CD4-positive, alpha-beta T cell treated with Interleukin-4 for 1 hour (primary cell): Measurements from ENCODE around the gene CEP78.
"Not testable (repeated sequence)": the region's sequence is repeated elsewhere in the genome, so short reads cannot be mapped to it uniquely, and the experiment has no call there.

Experiments
- DNase-seq, 2 donors: peaks; one replicate each; pipeline ENCODE4 v3.0.0-alpha.2; 2020 to 2022

Gene CEP78, protein sequence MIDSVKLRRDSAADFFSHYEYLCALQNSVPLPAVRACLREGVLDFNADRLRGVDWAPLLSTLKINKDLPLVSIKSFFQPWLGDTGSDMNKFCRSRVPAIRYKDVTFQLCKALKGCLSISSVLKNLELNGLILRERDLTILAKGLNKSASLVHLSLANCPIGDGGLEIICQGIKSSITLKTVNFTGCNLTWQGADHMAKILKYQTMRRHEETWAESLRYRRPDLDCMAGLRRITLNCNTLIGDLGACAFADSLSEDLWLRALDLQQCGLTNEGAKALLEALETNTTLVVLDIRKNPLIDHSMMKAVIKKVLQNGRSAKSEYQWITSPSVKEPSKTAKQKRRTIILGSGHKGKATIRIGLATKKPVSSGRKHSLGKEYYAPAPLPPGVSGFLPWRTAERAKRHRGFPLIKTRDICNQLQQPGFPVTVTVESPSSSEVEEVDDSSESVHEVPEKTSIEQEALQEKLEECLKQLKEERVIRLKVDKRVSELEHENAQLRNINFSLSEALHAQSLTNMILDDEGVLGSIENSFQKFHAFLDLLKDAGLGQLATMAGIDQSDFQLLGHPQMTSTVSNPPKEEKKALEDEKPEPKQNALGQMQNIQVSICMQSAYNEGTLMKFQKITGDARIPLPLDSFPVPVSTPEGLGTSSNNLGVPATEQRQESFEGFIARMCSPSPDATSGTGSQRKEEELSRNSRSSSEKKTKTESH

DNA sequence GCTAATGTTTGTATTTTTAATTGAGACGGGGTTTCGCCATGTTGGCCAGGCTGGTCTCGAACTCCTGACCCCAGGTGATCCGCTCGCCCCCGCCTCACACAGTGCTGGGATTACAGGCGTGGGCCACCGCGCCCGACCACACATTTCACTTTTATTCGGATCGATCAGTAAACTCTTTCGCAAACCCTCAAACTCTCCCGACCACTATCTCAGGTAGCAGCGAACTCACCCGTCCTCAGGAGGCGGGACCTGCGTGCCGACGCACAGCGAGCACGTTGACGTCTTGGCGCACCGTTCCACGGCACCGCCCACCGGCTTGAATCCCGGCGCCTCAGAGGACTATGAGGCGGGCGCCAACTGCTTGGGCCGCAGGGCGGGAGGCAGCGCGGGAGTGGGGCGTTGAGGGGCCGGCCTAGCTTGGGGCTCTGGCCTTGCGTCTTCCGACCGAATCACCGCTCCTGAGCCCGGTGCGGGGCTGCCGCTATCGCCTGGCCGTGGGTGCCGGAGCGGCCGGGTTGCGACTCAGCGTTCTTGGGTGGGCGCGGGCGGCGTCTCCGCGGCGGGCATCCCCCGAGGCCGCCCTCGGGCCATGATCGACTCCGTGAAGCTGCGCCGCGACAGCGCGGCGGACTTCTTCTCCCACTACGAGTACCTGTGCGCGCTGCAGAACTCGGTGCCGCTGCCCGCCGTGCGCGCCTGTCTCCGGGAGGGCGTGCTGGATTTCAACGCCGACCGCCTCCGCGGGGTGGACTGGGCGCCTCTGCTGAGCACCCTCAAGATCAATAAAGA is at the start of gene CEP78:
Gene CEP78 (plus strand): TSS at position 314 of the 789 bp plus-strand sequence. CDS start 276 bp downstream, at position 590.
- peak; percentile 87 to 88 for DNase-seq

DNA sequence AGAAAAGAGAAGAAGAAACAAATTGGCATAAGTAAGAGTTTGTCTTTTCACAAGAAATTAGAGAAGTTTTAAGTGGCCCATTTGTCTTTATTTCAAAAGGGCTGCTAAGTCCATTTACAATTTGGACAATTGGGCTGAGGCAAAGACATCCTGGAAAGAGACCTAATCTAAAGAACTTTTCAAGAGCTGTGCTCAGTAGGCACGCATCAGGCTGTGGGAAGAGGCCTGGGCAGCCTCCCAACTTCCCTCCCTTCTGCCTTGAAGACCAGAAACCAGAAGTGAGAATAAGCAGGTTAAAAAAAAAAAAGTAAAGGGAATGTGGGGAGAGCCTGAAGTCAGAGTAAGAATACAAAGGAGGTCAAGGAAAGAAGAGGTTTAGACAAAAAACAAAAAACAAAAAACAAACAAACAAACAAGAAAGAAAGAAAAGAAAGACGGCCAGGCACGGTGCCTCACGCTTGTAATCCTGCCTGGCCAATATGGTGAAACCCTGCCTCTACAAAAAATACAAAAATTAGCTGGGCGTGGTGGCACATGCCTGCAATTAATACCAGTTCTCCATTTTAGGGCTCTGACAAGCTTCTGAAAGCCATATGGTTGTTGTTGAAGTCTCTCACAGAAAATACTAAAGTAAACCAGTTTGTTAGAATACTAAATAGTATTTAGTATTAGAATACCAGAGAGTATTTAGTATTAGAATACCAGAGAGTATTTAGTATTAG is 48.0 kb upstream of the CEP78 start:
- no peak for DNase-seq

DNA sequence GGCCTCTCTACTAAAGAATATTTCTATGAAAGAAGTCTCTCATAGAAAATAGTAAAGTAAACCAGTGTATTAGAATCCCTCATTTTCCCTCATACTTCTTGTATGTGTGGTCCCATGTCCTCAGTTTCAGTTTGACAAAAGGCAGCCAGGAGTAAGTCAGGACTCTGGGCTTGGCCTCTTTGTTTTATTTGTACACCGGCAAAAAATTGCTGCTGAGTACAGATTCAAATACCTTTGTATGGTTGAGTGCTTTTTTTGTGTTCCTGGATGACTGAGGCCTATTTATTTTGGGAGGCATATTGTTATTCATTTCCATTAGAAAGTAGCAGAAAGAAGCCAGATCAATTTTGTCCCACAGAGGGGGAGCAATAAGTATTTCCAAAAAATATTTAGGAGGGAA is 47.3 kb upstream of the CEP78 start:
- no peak for DNase-seq

DNA sequence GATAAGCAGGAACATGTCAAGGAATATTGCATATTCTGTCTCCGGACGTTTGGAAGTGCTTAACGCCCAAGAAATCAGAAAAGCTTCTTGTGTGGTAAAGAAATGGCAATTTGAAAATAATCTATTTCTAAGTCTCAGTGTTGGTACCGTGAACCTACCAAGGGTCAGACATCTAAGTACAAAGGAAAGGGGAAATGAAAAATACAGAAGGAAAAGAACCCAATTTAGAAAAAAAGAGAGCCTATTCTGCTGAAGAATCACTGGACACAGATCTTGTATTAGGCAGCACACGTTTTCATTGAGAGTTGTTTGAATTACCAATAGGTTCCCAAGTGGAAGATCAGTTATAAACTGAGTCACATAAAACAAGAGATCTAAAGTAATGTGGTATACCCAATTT is 46.9 kb upstream of the CEP78 start:
- no peak for DNase-seq

DNA sequence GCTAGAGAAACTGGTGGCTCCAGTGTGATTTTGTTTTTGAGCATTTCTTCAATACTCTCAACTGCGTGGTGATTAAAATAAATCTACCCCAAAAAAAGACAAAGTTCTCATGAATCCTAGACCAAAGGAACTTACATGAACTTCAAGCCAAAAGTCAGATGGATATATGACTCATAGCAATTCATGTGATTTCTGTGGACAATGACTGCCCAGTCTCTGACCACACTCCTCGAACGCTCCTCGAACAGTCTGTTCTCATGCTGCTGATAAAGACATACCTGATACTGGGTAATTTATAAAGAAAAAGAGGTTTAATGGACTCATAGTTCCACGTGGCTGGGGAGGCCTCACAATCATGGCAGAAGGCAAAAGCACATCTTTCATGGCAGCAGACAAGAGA is 46.4 kb upstream of the CEP78 start:
- peak in 1 of 2 donors; percentile 22 for DNase-seq

DNA sequence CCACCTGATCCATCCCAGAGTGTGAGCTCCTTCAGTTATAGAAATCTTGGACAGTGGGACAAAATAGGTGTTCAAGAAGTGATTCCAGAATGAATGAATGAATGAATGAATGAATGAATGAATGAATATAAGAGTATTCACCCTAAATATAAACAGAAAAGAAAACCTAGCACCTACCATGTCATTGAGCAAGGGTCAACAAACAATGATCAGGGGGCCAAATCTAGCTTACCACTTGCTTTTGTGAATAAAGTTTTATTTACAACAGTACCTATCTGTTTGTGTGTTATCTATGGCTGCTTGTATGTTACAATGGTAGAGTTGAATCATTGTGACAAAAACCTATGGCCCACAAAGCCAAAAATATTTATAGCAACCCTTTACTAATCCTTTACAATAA is 43.9 kb upstream of the CEP78 start:
- DNase-seq: no peak

DNA sequence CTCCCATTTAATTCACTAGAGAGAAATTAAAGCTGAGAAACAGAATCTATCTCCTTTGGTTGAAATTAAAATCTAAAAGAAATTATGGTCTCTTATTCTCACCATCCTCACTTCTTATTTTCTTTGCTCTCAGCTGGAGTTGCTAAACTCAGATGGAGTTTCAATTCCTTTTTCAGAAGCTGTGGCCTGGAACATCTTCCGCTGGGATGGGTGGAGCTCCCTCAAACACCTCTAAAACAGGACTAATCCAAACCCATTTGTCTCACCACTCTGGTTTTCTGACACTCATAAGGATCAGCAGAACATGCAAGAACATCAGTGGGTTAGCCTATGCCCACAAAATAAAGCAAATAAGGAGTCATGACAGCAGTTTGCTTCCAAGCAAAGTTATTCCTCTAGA is 39.6 kb upstream of the CEP78 start:
- DNase-seq: no peak

DNA sequence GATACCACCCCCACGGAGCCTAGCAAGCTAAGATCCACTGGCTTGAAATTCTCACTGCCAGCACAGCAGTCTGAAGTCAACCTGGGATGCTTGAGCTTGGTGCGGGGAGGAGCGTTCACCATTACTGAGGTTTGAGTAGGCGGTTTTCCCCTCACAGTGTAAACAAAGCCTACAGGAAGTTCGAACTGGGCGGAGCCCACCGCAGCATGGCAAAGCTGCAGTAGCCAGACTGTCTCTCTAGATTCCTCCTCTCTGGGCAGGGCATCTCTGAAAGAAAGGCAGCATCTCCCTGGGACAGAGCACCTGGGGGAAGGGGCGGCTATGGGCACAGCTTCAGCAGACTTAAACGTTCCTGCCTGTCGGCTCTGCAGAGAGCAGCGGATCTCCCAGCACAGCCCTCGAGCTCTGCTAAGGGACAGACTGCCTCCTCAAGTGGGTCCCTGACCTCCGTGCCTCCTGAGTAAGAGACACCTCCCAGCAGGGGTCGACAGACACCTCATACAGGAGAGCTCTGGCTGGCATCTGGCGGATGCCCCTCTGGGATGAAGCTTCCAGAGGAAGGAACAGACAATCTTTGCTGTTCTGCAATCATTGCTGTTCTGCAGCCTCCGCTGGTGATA is 34.6 kb upstream of the CEP78 start:
- DNase-seq: peak; percentile 66 to 68

DNA sequence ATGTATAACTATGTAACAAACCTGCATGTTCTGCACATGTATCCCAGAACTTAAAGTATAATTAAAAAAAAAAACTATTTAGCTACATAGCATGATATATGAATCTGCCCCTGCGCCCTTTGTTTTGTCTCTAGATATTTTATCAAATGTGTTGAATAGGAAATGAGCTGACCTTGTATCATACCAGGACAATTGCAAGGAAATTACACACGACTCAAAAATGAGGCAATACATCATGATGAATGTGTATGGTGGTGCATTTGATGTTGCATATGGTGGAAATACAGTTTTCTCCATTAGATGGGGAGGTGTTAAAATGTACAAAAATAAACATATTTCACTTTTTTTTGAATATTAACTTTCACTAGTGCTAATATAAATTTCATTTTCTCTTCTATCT is 28.6 kb upstream of the CEP78 start:
- no peak for DNase-seq

DNA sequence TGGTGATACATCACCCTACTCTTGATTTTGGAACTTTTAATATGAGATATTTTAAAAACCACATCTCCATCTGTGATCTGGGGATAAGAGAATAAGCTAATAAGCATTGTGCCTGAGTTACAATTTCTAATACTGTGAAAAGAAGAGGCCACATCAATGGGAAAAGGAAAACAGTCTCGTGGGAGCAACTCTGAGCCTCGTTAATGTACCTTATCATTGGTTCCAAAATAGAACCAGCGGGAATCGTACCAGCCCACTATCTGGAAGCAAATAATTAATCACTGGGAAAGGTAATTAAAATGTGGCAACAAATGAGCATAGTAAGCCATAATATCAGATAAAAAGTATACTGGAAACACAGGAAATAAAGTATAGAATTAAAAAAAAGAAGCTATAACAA is 28.0 kb upstream of the CEP78 start:
- no peak for DNase-seq

DNA sequence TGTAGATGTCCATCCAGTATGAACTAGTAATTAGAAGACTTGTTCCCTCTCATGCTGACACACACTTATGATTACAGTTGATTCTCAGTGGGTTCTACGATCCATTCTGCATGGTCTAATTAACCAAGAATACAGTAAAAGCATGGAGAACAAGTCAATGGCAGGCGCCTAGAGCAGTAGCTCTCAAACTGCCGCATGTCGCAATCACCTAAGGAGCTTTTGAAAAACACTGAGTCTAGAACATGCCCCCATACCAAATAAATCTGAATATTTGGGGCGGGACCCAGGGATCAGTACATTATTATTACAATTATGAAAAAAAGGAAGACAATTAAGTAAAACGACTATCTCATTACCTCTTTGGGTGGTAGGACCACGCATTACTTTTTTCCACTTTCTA is 26.7 kb upstream of the CEP78 start:
- no peak for DNase-seq

DNA sequence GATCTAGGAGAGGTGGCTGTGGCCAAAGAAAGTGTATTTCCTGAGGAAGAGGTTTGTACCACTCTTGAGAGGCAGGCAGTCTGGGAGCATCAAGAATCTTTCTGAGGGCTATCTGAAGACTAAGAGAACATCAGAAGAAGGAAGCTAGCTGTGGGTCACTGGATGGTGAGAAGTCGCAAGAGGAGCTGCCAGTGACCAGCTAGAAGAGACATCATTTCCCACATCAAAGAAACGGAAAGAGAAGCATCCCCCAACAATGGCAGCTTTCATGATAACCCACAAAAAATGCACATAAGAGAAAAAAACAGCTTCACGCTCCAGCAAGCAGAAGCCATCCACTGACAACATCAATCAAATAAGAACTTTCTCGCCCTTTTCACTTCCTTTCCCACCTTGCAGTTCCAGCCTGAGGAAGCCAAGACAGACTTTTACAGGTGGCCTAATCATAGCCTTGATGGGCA is 25.0 kb upstream of the CEP78 start:
- peak; percentile 18 to 53 for DNase-seq

DNA sequence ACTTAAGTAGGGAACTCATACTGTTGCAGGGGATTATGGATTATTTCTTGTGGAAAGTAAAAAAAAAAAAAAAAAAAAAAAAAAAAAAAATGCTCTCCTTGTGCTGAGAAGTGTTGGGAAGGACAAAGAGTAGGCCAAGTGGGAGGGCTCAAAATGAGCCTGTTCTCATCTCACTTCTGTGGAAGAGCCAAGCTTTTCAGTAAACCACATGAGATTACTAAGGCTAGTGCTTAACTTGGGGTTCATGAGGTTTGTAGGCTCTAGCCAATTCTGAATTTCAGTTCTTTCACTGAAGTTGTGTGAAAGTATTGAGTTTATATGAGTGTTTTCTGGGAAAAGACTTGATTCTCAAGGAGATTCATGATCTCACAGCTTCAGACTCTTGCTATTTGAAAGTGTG is 23.0 kb upstream of the CEP78 start:
- no peak for DNase-seq

DNA sequence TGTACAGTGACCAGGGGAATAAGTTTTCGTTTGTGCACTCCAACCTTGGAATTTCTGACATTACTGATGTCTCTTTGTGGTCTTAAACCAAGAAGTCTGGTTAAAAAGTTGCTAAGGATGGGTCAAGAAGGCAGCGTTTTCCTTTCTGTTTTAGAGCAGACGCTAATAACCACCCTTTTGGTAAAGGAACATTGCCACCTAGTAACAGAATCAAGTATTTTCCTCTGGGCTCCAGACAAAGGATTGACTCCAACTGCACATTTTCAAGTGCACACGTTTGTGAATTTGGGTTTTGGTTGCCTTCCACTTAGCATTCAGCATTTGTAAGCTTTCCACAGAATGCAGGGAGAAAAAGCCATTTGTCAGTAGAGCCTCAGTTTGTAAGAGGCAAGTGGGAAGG is 22.2 kb upstream of the CEP78 start:
- DNase-seq: peak in 1 of 2 donors; percentile 58

DNA sequence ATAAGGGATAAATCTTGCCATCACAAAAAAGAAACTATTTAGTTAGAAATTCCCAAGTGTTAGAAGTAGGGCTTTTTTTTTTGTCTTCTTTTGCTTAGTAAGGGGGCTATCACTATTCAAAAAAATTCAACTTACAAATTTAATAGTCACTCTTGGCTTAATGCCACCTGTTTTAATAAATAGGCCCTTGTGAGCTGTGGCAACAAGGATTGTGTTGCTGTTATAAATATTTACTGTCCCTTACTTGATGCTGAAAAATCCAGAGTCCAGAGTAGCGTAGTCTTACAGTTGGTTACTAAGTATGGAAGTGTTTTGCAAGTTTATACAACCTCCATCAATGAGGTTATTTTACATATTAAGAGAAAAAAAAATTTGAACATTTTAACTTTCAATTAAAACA is 21.4 kb upstream of the CEP78 start:
- DNase-seq: no peak

DNA sequence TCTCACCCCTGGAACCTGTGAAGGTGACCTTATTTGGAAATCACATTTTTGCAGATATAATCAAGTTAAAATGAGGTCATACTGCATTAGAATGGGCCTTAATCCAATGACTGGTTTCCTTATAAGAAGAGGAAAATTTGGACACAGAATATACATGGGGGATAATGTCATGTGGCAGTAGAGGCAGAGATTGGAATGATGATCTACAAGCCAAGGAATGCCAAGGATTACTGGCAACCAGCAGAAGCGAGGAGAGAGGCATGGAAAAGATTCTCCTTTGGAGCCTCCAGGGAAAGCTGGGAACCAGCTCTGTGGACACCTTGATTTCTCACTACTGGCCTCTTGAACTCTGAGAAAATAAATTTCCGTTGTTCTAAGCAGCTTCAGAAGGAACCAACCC is 20.2 kb upstream of the CEP78 start:
- no peak for DNase-seq

DNA sequence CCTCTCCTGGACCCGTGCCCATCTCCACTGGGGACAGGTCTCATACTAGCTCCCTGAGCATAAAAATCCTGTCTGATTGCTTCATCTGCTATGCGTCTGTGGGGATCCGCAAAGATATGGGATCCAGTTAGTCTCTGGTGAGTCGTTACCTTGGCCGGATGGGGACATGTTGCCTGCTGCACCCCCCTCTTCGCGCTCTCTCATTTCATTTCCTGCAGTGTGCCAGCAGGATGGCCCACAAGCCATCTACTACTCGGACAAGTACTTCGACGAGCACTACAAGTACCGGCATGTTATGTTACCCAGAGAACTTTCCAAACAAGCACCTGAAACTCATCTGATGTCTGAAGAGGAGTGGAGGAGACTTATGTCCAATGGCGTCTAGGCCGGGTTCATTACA is 17.0 kb upstream of the CEP78 start:
- DNase-seq: no peak

DNA sequence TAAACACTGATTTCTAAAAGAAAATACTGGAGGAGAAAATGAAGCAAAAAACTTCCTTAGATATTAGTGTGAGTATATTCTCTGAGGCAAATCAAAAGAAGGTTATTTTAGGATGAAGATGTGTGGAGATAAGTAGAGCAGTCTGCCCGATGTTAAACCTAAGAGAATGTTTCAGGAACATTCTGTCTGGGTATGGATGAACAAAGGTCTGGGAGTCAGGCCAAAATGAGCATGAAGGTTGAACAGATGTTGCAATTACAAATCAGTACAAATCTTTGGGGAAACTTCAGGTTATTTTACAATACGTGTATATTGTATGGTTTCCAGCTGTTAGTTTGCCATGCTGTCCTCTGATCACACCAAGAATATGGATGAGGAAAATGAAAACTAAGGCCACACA is 14.4 kb upstream of the CEP78 start:
- DNase-seq: no peak

DNA sequence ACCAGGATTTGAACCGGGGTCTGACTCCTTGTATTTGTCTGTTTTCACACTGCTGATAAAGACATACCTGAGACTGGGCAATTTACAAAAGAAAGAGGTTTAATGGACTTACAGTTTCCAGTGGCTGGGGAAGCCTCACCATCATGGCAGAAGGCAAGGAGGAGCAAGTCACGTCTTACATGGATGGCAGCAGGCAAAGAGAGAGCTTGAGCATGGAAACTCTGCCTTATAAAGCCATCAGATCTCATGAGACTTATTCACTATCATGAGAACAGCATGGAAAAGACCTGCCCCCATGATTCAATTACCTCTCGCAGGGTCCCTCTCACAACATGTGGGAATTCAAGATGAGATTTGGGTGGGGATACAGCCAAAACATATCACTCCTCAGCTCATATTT is 14.0 kb upstream of the CEP78 start:
- not testable (repeated sequence) for DNase-seq

DNA sequence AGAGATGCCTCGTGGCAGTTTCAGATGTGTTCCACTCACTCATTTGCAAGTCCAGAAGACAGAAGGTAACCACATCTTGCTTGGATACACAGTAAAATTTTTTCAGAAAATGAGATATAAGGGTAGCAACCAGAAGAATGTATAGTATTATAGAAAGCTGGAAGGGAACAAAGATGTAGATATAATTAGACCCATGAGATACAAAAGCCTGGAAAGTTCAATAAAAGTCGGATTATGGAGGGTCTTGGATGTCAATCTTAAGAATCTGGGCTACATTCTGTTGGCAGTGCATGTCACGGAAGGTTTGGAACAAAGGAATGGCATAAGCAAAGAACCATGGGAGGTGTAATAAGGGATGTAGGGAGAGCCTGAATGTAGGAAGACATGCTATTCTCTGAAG is 5.1 kb upstream of the CEP78 start:
- no peak for DNase-seq

DNA sequence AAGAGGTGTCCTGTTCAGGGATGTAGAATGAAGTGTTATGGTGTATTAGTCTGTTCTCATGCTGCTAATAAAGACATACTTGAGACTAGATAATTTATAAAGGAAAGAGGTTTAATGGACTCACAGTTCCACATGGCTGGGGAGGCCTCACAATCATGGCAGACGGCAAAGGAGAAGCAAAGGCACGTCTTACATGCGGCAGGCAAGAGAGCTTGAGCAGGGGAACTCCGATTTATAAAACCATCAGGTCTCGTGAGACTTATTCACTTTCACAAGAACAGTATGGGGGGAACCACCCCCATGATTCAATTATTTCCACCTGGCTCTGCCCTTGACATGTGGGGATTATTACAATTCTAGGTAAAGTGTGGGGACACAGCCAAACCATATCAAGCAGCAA is 3.4 kb upstream of the CEP78 start:
- not testable (repeated sequence) for DNase-seq

DNA sequence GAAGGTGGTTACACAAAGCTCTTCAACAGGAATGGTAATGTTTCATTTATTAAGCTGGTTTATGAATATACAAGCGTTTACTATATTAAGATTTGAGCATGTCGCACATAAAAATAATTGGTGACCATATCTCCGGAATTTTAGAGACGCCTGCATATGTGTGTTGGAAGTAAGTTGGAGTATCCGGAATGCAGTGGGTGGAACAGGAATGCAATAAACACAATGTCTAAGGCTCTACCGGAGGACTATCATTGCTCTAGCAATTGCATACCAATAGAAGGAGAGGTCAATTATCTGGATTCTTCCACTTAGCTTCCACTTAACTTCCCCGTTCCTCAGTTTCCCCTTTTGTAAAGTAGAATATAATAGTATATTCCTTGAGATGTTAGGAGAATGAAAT is 1.1 kb upstream of the CEP78 start:
- no peak for DNase-seq
